H9 (cell line): ENCODE measurements around the gene ZSCAN5A. TPM values are rescaled to one million over a fixed set of nuclear protein-coding genes. Genes with fewer than 3 reads are reported as not detected.

Experiments
- DNase-seq: peaks from one replicate; pipeline ENCODE4 v3.0.0-alpha.2; 2017
- H2AFZ ChIP-seq: one replicate; pipeline ENCODE4 v1.6.1; 2013; ENCODE audit warnings: mild to moderate bottlenecking, low read length, control low read depth, moderate library complexity
- H2AK5ac ChIP-seq: 2 replicates; pipeline ENCODE4 v1.6.1; 2013; ENCODE audit warnings: low read length, control low read depth, mixed read lengths; ENCODE audit not compliant: insufficient read length
- H2BK120ac ChIP-seq: one replicate; pipeline ENCODE4 v1.6.1; 2013; ENCODE audit warnings: low read depth, mild to moderate bottlenecking, low read length, control low read depth, inconsistent platforms; ENCODE audit not compliant: poor library complexity, severe bottlenecking
- H2BK12ac ChIP-seq: 2 replicates; pipeline ENCODE4 v1.6.1; 2013; ENCODE audit warnings: low read length, control low read depth, mixed read lengths, low read depth; ENCODE audit not compliant: insufficient read length
- H2BK15ac ChIP-seq: 2 replicates; pipeline ENCODE4 v1.6.1; 2013; ENCODE audit warnings: low read depth, low read length, control low read depth
- H2BK20ac ChIP-seq: one replicate; pipeline ENCODE4 v1.6.1; 2013; ENCODE audit warnings: low read depth, mild to moderate bottlenecking, low read length, control low read depth, inconsistent platforms; ENCODE audit not compliant: poor library complexity, severe bottlenecking
- H2BK5ac ChIP-seq: 2 replicates; pipeline ENCODE4 v1.6.1; 2013; ENCODE audit warnings: low read length, control low read depth, mixed read lengths; ENCODE audit not compliant: insufficient read length
- H3K14ac ChIP-seq: 2 replicates; pipeline ENCODE4 v1.6.1; 2013; ENCODE audit warnings: low read length, control low read depth; ENCODE audit not compliant: insufficient read depth
- H3K18ac ChIP-seq: 2 replicates; pipeline ENCODE4 v1.6.1; 2013; ENCODE audit warnings: low read depth, mild to moderate bottlenecking, mixed read lengths, low read length, control low read depth; ENCODE audit not compliant: insufficient read length
- H3K23ac ChIP-seq: 2 replicates; pipeline ENCODE4 v1.6.1; 2013; ENCODE audit warnings: low read length, control low read depth, mixed read lengths, low read depth; ENCODE audit not compliant: insufficient read length
- H3K23me2 ChIP-seq: 2 replicates; pipeline ENCODE4 v1.6.1; 2013; ENCODE audit warnings: low read depth, mild to moderate bottlenecking, mixed read lengths, low read length, control low read depth; ENCODE audit not compliant: insufficient read length, poor library complexity, severe bottlenecking
- H3K27ac ChIP-seq: 2 replicates; pipeline ENCODE4 v1.5.1; 2013; ENCODE audit warnings: low read length, control low read depth, mixed read lengths, low read depth; ENCODE audit not compliant: insufficient read length
- H3K27me3 ChIP-seq: 2 replicates; pipeline ENCODE4 v1.6.1; 2013; ENCODE audit warnings: low read length, control low read depth, inconsistent platforms; ENCODE audit not compliant: insufficient read depth
- H3K4ac ChIP-seq: 2 replicates; pipeline ENCODE4 v1.6.1; 2013; ENCODE audit warnings: low read depth, mild to moderate bottlenecking, control low read depth, inconsistent platforms, low read length, moderate library complexity
- H3K4me1 ChIP-seq: 2 replicates; pipeline ENCODE4 v1.6.1; 2013; ENCODE audit warnings: low read length, control low read depth, inconsistent platforms; ENCODE audit not compliant: insufficient read depth
- H3K4me2 ChIP-seq: 2 replicates; pipeline ENCODE4 v1.6.1; 2013; ENCODE audit warnings: low read length, control low read depth, mixed read lengths; ENCODE audit not compliant: insufficient read length, insufficient read depth
- H3K56ac ChIP-seq: 2 replicates; pipeline ENCODE4 v1.6.1; 2013; ENCODE audit warnings: low read depth, mild to moderate bottlenecking, mixed read lengths, low read length, control low read depth; ENCODE audit not compliant: insufficient read length
- H3K79me1 ChIP-seq: 2 replicates; pipeline ENCODE4 v1.6.1; 2013; ENCODE audit warnings: low read depth, mild to moderate bottlenecking, moderate library complexity, low read length, control low read depth, inconsistent platforms; ENCODE audit not compliant: insufficient read depth, poor library complexity, severe bottlenecking
- H3K79me2 ChIP-seq: 2 replicates; pipeline ENCODE4 v1.6.1; 2013; ENCODE audit warnings: low read length, control low read depth, inconsistent platforms; ENCODE audit not compliant: insufficient read depth
- H3K9ac ChIP-seq: 2 replicates; pipeline ENCODE4 v1.6.1; 2013; ENCODE audit warnings: low read length, control low read depth, mixed read lengths; ENCODE audit not compliant: insufficient read length; ENCODE audit errors: extremely low read depth
- H3K9me3 ChIP-seq: one replicate; pipeline ENCODE4 v1.6.1; 2013; ENCODE audit warnings: low read depth, low read length, inconsistent platforms; ENCODE audit not compliant: control insufficient read depth
- H3T11ph ChIP-seq: one replicate; pipeline ENCODE4 v1.6.1; 2013; ENCODE audit warnings: mild to moderate bottlenecking, low read length, control low read depth, inconsistent platforms
- H4K20me1 ChIP-seq: one replicate; pipeline ENCODE4 v1.6.1; 2013; ENCODE audit not compliant: control insufficient read depth, insufficient read length, insufficient read depth
- H4K5ac ChIP-seq: 2 replicates; pipeline ENCODE4 v1.6.1; 2013; ENCODE audit warnings: low read depth, mild to moderate bottlenecking, mixed read lengths, low read length, control low read depth; ENCODE audit not compliant: insufficient read length
- H4K8ac ChIP-seq: replicated peaks from 2 replicates; pipeline ENCODE4 v1.6.1; 2013; ENCODE audit warnings: low read length, control low read depth, mixed read lengths, low read depth; ENCODE audit not compliant: insufficient read length
- H4K91ac ChIP-seq: 2 replicates; pipeline ENCODE4 v1.6.1; 2013; ENCODE audit warnings: low read depth, mild to moderate bottlenecking, moderate library complexity, mixed read lengths, low read length, control low read depth; ENCODE audit not compliant: insufficient read length
- H3K27ac Mint-ChIP-seq, 3 experiments: 2 replicates in 2 of 3; 3 replicates in 1 of 3; pipeline ENCODE4 v1.8.0; 2020 to 2021; ENCODE audit warnings: mixed read lengths in 3 of 3, mild to moderate bottlenecking in 1 of 3, moderate library complexity in 1 of 3
- H3K27me3 Mint-ChIP-seq: 2 replicates; pipeline ENCODE4 v1.8.0; 2021; ENCODE audit warnings: low read depth, mild to moderate bottlenecking, moderate library complexity, mixed read lengths
- H3K36me3 Mint-ChIP-seq, 3 experiments: 2 replicates in 2 of 3; 3 replicates in 1 of 3; pipeline ENCODE4 v1.8.0; 2020 to 2021; ENCODE audit warnings: low read depth in 3 of 3, mixed read lengths in 3 of 3; ENCODE audit not compliant: insufficient read depth in 1 of 3
- H3K4me1 Mint-ChIP-seq, 2 experiments: 2 replicates each; pipeline ENCODE4 v1.8.0; 2020; ENCODE audit warnings: mixed read lengths in 2 of 2
- H3K4me3 Mint-ChIP-seq, 2 experiments: 2 replicates in 1 of 2; 3 replicates in 1 of 2; pipeline ENCODE4 v1.8.0; 2020 to 2021; ENCODE audit warnings: mild to moderate bottlenecking in 2 of 2, mixed read lengths in 2 of 2, moderate library complexity in 1 of 2
- H3K9me3 Mint-ChIP-seq, 2 experiments: 2 replicates in 1 of 2; 3 replicates in 1 of 2; pipeline ENCODE4 v1.8.0; 2020; ENCODE audit warnings: mild to moderate bottlenecking in 2 of 2, mixed read lengths in 2 of 2, moderate library complexity in 1 of 2
- total RNA-seq: library from RNA; stranded (reverse); gene quantifications from 2 replicates; pipeline ENCODE4 v1.2.1, GENCODE V29; 2021
- TF ChIP-seq, protein P1 (sequence below): fragments of 200-600 bp; sonication (generic); conservative IDR thresholded peaks from 3 replicates; pipeline ENCODE4 v1.8.0; 2021; ENCODE audit warnings: antibody characterized with exemption, mild to moderate bottlenecking

Gene ZSCAN5A
- total RNA-seq, 1 experiment from 2014 or later = 12.5 TPM

- H3K4ac ChIP-seq = no peak overlapping the region
- H2BK15ac ChIP-seq = no peak overlapping the region
- no peak overlapping the region for H3K14ac ChIP-seq
- Mint-ChIP-seq H3K9me3 (peaks cover 0 to 60% of the 10 kb centered on the region in 2 experiments; a peak in 3 of 5 replicates), H3K36me3 (peaks cover 9 to 19% (median 15%) of the 10 kb centered on the region in 3 experiments; a peak in 6 of 7 replicates), H3K27ac (no peak overlapping the region), H3K4me3 (no peak overlapping the region), H3K27me3 (no peaks in the 10 kb centered on the region; the same call in 1 of the 2 replicates), H3K4me1 (peaks cover 0 to 3% of the 10 kb centered on the region in 2 experiments; a peak in 3 of 4 replicates)
- no peak for DNase-seq
- no peak overlapping the region for H2BK20ac ChIP-seq
- no peak overlapping the region for H2AK5ac ChIP-seq
- no peak overlapping the region for H3K18ac ChIP-seq
- no peak overlapping the region for H4K5ac ChIP-seq
- H2BK12ac ChIP-seq = no peak overlapping the region
- no peaks in the 10 kb centered on the region for H4K20me1 ChIP-seq
- no peaks in the 10 kb centered on the region for H3K79me1 ChIP-seq
- H3K23me2 ChIP-seq = no peaks in the 10 kb centered on the region
- no peaks in the 10 kb centered on the region for H3K9me3 ChIP-seq
- TF ChIP-seq, protein P1, sequence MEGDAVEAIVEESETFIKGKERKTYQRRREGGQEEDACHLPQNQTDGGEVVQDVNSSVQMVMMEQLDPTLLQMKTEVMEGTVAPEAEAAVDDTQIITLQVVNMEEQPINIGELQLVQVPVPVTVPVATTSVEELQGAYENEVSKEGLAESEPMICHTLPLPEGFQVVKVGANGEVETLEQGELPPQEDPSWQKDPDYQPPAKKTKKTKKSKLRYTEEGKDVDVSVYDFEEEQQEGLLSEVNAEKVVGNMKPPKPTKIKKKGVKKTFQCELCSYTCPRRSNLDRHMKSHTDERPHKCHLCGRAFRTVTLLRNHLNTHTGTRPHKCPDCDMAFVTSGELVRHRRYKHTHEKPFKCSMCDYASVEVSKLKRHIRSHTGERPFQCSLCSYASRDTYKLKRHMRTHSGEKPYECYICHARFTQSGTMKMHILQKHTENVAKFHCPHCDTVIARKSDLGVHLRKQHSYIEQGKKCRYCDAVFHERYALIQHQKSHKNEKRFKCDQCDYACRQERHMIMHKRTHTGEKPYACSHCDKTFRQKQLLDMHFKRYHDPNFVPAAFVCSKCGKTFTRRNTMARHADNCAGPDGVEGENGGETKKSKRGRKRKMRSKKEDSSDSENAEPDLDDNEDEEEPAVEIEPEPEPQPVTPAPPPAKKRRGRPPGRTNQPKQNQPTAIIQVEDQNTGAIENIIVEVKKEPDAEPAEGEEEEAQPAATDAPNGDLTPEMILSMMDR = no peak
- no peak overlapping the region for H2BK120ac ChIP-seq
- H3K27ac ChIP-seq = no peak overlapping the region
- H3K56ac ChIP-seq = no peak overlapping the region
- H3K4me1 ChIP-seq = no peaks in the 10 kb centered on the region
- H3T11ph ChIP-seq = no peak overlapping the region
- H2AFZ ChIP-seq = no peak overlapping the region
- no peaks in the 10 kb centered on the region for H3K27me3 ChIP-seq
- H3K23ac ChIP-seq = no peak overlapping the region
- H4K8ac ChIP-seq = no peak overlapping the region
- no peak overlapping the region for H3K4me2 ChIP-seq
- no peaks in the 10 kb centered on the region for H3K79me2 ChIP-seq
- H2BK5ac ChIP-seq = no peak overlapping the region
- H4K91ac ChIP-seq = no peak overlapping the region
- no peak overlapping the region for H3K9ac ChIP-seq
Observed at GRCh38 chr19:56290104-56290503, 24.5 kb downstream of the ZSCAN5A start.
